Vagina (tissue), 2 donors: ENCODE measurements around the gene ZNF490. TPM values are rescaled to one million over a fixed set of nuclear protein-coding genes. Genes with fewer than 3 reads are reported as not detected.

Source experiments
- DNase-seq, 2 donors: peaks; one replicate each; pipeline ENCODE4 v3.0.0-alpha.2; 2017; ENCODE audit errors: extremely low spot score in 2 of 2
- H3K27ac ChIP-seq: fragments of 200-600 bp; sonication (generic); one replicate; pipeline ENCODE4 v1.5.1; 2019
- H3K27me3 ChIP-seq: fragments of 200-600 bp; sonication (generic); one replicate; pipeline ENCODE4 v1.5.1; 2019
- H3K36me3 ChIP-seq, 2 donors: fragments of 200-600 bp; sonication (generic); one replicate each; pipeline ENCODE4 v1.5.1; 2017 to 2019
- H3K4me1 ChIP-seq: fragments of 200-600 bp; sonication (generic); one replicate; pipeline ENCODE4 v1.5.1; 2019
- H3K4me3 ChIP-seq, 2 donors: fragments of 200-600 bp; sonication (generic); 1 replicate in 1 of 2; 2 replicates in 1 of 2; pipeline ENCODE4 v1.5.1; 2016 to 2019
- H3K9me3 ChIP-seq: fragments of 200-600 bp; sonication (generic); one replicate; pipeline ENCODE4 v1.5.1; 2019
- CTCF ChIP-seq, 3 experiments: fragments of 450-650 bp in 2 of 3; fragments of 200-600 bp in 1 of 3; sonication (generic) in 1 of 3; IDR thresholded peaks; one replicate each; pipeline ENCODE4 v1.5.1; 2017 to 2019; ENCODE audit warnings: antibody characterized with exemption in 3 of 3, mild to moderate bottlenecking in 2 of 3, moderate library complexity in 2 of 3
- POLR2A ChIP-seq, 2 donors: fragments of 450-650 bp; IDR thresholded peaks; one replicate each; pipeline ENCODE4 v1.6.1; 2017; ENCODE audit warnings: antibody characterized with exemption in 2 of 2, mild to moderate bottlenecking in 2 of 2, moderate library complexity in 2 of 2
- POLR2AphosphoS5 ChIP-seq, 2 donors: sonication (generic); formaldehyde crosslinking; IDR thresholded peaks; one replicate each; pipeline ENCODE4 v1.9.0; 2017; ENCODE audit warnings: antibody characterized with exemption in 2 of 2, mild to moderate bottlenecking in 2 of 2, low read depth in 1 of 2; ENCODE audit not compliant: insufficient read depth in 1 of 2
- intact Hi-C: fragments of 100-400 bp; cut with DNase I; formaldehyde crosslinking; loops from one replicate; pipeline ENCODE4 v1.15.1; 2023
- total RNA-seq: library from RNA; depleted of rRNA; stranded (reverse); fragments of >200 nt; gene quantifications from one replicate; pipeline ENCODE4 v1.2.3, GENCODE V29; 2016

ZNF490 gene
- total RNA-seq, 1 donor from 2014 or later = 4.9 TPM

GRCh38 chr19:12546068-12546467, 64.5 kb downstream of the ZNF490 start:
- H3K27ac ChIP-seq = no peak overlapping the region
- peaks cover 29% of the 10 kb centered on the region for H3K4me1 ChIP-seq
- TF ChIP-seq POLR2AphosphoS5 (IDR thresholded peaks at IDR 0.05; ENCODE audit: insufficient read depth in 1 of 2, low read depth in 1 of 2) (no peak), CTCF (IDR thresholded peaks at IDR 0.05) (no peak), POLR2A (IDR thresholded peaks at IDR 0.05) (no peak)
- H3K4me3 ChIP-seq = no peak overlapping the region
- intact Hi-C loops = no loop called here
- no peak for DNase-seq
- no peaks in the 10 kb centered on the region for H3K9me3 ChIP-seq
- no peaks in the 10 kb centered on the region for H3K27me3 ChIP-seq
- H3K36me3 ChIP-seq = peaks cover 0 to 9% of the 10 kb centered on the region in 2 donors

GRCh38 chr19:12545267-12545666, 65.3 kb downstream of the ZNF490 start:
- no peaks in the 10 kb centered on the region for H3K9me3 ChIP-seq
- no peaks in the 10 kb centered on the region for H3K27me3 ChIP-seq
- H3K36me3 ChIP-seq = peaks cover 0 to 15% of the 10 kb centered on the region in 2 donors
- intact Hi-C loops = no loop called here
- DNase-seq = no peak
- no peak overlapping the region for H3K4me3 ChIP-seq
- no peak overlapping the region for H3K27ac ChIP-seq
- no peak for TF ChIP-seq CTCF (IDR thresholded peaks at IDR 0.05)
- no peak for TF ChIP-seq POLR2AphosphoS5 (IDR thresholded peaks at IDR 0.05; ENCODE audit: insufficient read depth in 1 of 2, low read depth in 1 of 2)
- TF ChIP-seq POLR2A (IDR thresholded peaks at IDR 0.05) = no peak
- peaks cover 24% of the 10 kb centered on the region for H3K4me1 ChIP-seq

- peaks cover 0 to 23% of the 10 kb centered on the region in 2 donors for H3K36me3 ChIP-seq
- no peak overlapping the region for H3K4me3 ChIP-seq
- no peak for DNase-seq
- intact Hi-C loops = no loop called here
- no peaks in the 10 kb centered on the region for H3K9me3 ChIP-seq
- H3K27ac ChIP-seq = no peak overlapping the region
- no peak for TF ChIP-seq POLR2AphosphoS5 (IDR thresholded peaks at IDR 0.05; ENCODE audit: insufficient read depth in 1 of 2, low read depth in 1 of 2)
- TF ChIP-seq POLR2A (IDR thresholded peaks at IDR 0.05) = no peak
- no peak for TF ChIP-seq CTCF (IDR thresholded peaks at IDR 0.05)
- no peaks in the 10 kb centered on the region for H3K27me3 ChIP-seq
- H3K4me1 ChIP-seq = peaks cover 16% of the 10 kb centered on the region
Measured at GRCh38 chr19:12544401-12544876, 66.2 kb downstream of the ZNF490 start.

GRCh38 chr19:12543855-12544254, 66.8 kb downstream of the ZNF490 start:
- Histone ChIP-seq H3K4me1 (peaks cover 10% of the 10 kb centered on the region), H3K4me3 (no peak overlapping the region), H3K27me3 (no peaks in the 10 kb centered on the region), H3K9me3 (no peaks in the 10 kb centered on the region), H3K36me3 (peaks cover 0 to 26% of the 10 kb centered on the region in 2 donors), H3K27ac (no peak overlapping the region)
- TF ChIP-seq CTCF (IDR thresholded peaks at IDR 0.05) (no peak), POLR2A (IDR thresholded peaks at IDR 0.05) (no peak), POLR2AphosphoS5 (IDR thresholded peaks at IDR 0.05; ENCODE audit: insufficient read depth in 1 of 2, low read depth in 1 of 2) (no peak)
- DNase-seq = no peak
- intact Hi-C loops = no loop called here

Other genes with a start within 250 kb of the ZNF490 start
- 2.2 TPM for gene ZNF442, start 245.1 kb downstream of the ZNF490 start, total RNA-seq
- 3.4 TPM for gene ZNF799, start 209.5 kb downstream of the ZNF490 start, total RNA-seq
- 5.9 TPM for gene ZNF443, start 169.8 kb downstream of the ZNF490 start, total RNA-seq
- 3.7 TPM for gene ZNF709, start 126.0 kb downstream of the ZNF490 start, total RNA-seq
- gene ZNF564, start 59.3 kb downstream of the ZNF490 start, total RNA-seq = 12.0 TPM
- 17.9 TPM for gene ZNF791, start 107 bp upstream of the ZNF490 start, total RNA-seq
- gene MAN2B1, start 55.9 kb upstream of the ZNF490 start, total RNA-seq = 49.1 TPM
- gene WDR83, start 56.0 kb upstream of the ZNF490 start, total RNA-seq = 8.3 TPM
- 119 TPM for gene DHPS, start 71.1 kb upstream of the ZNF490 start, total RNA-seq
- gene GNG14, start 77.2 kb upstream of the ZNF490 start, total RNA-seq = not detected
- 5.6 TPM for gene FBXW9, start 85.8 kb upstream of the ZNF490 start, total RNA-seq
- gene TNPO2, start 113.1 kb upstream of the ZNF490 start, total RNA-seq = 85.7 TPM
- 227 TPM for gene TRIR, start 123.9 kb upstream of the ZNF490 start, total RNA-seq
- gene GET3, start 126.7 kb upstream of the ZNF490 start, total RNA-seq = 59.9 TPM
- 1.2 TPM for gene BEST2, start 141.0 kb upstream of the ZNF490 start, total RNA-seq
- gene HOOK2, start 164.7 kb upstream of the ZNF490 start, total RNA-seq = 65.6 TPM
- 1,161 TPM for gene JUNB, start 180.7 kb upstream of the ZNF490 start, total RNA-seq
- gene PRDX2, start 191.0 kb upstream of the ZNF490 start, total RNA-seq = 190 TPM
- not detected for gene THSD8, start 191.3 kb upstream of the ZNF490 start, total RNA-seq
- 10.8 TPM for gene RNASEH2A, start 195.8 kb upstream of the ZNF490 start, total RNA-seq
- 8.8 TPM for gene RTBDN, start 223.8 kb upstream of the ZNF490 start, total RNA-seq
- gene MAST1, start 227.7 kb upstream of the ZNF490 start, total RNA-seq = 1.2 TPM